Islet of Langerhans (tissue), 1 donor: ENCODE data around the gene KHDRBS1.
"Not testable (repeated sequence)": the region's sequence is repeated elsewhere in the genome, so short reads cannot be mapped to it uniquely, and the experiment has no call there.

ENCODE experiments used
- FAIRE-seq: peaks from one replicate; lab custom pipeline; 2011; peaks lifted over from hg19 to GRCh38; lab: Jason Lieb, UNC

KHDRBS1 gene

DNA sequence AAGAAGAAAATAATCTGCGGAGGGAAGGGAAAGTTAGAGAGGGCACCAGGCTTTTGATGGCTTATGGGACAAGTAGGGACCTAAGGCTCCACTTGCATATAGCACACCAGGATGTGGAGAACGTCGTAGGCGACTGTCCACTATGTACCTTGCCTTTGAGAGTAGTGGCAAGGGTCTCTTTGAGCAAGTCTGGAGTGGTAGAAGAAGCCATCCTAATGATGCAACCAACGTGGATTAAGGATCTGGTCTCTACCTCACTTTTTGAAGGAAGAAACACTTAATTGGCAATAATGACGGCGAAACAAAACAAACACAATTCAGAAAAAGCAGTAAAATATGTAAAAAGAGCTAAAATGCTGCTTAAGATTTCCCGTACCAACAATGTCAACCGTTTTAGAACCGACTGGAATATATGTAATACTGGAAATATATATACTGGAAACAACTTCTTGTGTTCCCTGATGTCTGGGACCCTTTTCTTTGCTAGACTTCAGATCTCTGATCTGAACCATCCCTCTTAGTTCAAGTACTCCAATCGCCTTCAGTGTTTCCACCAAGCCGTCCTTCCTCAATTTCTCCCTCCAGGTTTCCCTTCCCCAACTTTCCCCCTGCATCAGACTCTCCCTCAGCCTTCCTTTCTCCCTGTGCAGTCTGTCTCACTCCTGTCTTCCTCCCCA, 821 bp upstream of the KHDRBS1 start:
- FAIRE-seq: no peak

DNA sequence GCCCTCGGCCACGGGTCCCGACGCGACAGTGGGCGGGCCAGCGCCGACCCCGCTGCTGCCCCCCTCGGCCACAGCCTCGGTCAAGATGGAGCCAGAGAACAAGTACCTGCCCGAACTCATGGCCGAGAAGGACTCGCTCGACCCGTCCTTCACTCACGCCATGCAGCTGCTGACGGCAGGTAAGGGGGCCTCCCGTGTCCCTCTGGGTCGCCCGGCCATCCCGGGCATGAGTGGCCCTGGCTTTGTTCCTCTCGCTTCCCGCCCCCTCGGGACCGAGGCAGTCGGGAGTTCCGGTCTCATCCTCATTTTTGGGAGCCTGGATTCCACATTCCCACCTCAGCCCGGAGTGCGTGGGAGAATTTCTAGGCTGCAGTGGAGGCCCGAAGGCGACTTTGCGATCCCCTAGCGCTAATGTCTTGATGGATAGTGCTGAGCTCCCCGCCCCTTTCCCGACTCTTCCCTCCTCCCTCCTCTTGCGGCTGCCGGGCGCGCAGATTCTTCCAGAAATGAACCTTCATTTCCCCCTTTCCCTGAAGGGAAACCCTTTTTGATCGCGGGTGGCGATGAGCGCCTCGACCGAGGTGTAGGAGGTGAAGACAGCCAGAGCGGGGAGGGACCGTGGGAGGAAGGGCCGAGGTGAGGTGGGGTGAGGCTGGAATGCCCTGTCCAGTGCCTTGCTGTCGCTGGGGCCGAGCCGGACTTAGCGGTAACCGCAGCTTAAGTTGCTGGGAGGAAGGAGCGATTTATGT, 705 bp downstream of the KHDRBS1 start:
- no peak for FAIRE-seq

DNA sequence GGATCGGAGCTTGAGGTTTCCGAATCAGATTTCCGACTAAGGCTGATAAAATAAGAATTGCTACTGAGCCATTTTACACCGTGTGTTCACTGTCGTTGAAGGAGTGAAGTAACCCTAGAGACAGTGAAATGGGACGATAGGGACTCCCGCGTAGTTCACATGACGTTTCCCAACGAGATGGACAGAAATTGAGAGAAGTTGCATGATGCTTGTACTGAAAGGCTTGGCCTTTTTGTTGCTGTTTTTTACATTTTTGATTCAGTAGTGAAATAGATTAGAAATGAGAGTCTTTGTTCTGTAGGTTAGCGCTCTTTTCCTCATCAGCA, 1.2 kb downstream of the KHDRBS1 start:
- FAIRE-seq: no peak

GRCh38 chr1:32020339-32020738, 6.7 kb downstream of the KHDRBS1 start:
- no peak for FAIRE-seq

- FAIRE-seq: not testable (repeated sequence)
Measured at GRCh38 chr1:32021574-32022018, 7.9 kb downstream of the KHDRBS1 start.

GRCh38 chr1:32023351-32023750, 9.7 kb downstream of the KHDRBS1 start:
- FAIRE-seq: no peak

DNA sequence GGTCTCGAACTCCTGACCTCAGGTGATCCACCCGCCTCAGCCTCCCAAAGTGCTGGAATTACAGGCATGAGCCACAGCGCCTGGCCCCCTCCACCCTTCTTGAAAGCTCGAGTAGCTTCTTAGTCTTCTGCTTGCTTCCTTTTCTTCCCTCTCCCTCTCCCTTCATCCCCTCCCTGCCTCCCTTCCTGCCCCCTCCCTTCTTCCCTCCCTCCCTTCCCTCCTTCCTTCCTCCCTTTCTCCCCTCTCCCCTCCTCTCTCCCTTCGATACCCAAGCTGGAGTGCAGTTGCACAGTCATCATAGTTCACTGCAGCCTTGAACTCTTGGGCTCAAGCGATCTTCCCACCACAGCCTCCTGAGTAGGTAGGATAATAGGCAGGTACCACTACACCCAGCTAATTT, 11.8 kb downstream of the KHDRBS1 start:
- FAIRE-seq: no peak

DNA sequence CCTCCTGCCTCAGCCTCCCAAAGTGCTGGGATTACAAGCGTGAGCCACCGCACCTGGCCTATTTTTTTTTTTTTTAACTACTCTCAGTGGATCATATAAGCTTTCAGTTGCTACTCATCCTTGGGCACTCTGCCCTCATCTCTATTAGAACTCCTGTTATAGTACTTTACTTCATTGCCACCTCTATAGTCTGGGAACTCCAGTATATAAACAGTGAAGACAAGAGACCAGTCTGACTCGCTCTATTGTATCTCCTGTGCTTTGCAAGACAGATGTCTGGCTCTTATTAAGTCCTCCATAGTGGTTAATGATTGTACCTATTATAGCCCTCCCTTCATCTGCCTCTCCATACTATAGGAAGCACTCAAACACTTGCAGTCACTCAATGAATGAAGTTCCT, 15.1 kb downstream of the KHDRBS1 start:
- FAIRE-seq: no peak

DNA sequence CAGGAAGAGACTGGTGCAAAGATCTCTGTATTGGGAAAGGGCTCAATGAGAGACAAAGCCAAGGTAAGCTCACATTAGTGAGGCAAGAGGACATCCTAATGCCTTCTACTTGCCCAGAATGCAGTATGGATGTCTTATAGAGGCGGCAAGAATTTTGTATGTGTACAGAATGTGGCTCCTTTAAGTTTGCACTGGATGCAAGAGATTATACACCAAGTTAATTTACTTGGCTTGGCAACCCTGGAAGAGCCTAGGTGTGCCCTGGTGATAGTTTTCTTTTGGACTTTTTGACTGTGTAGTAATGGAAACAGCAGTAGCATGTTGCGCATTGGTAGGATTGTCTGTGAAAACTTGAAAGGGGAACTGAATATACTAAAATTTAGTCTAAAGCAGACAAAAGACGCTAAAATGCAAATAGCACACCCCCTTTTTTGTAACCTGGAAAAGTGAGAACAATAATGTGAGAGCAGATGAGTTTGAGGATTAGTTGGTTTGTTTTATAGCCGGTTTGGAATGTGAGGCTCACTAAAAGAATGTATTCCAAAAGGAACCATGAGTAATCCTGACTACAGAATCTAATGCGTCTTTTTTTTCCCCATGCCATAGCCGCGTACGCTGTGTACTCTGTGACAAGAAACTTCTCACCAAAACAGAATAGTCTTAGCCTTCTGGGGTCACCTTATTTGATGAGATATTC, 18.1 kb downstream of the KHDRBS1 start:
- FAIRE-seq: no peak

DNA sequence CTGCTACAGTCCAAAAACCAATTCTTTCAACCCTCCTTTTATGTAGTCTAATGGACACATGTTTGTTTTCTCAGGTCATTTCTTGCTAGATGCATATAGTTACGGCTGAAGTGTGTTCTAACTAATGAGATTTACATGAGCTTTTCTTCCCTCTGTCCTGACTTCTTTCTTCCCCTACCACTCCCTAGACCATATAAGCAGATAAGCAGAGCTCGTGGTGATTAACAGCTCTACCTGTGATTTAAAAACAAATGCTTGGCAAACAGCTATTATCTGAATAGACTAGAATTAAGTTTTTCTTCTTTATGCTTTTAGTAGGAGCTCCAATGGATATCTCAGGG, 18.6 kb downstream of the KHDRBS1 start:
- no peak for FAIRE-seq

DNA sequence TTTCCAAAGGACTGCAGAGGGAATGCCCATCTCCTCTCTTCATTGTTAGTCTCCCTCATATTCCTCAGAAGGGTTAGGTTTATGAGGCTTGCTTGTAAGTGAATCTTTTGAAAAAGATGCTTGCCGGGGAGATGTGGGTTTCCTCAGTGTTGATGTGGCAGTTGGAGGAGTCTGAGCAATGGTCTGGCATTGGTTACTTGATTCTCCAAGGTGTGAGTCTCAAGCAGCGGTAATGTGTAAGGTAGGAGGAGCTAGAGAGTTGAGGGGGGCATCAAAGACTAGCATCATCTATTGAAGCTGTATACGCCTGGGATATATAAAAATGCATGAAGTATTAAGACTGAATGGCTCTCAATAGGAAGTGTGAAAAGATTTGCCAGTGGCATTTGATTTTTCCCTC, 21.5 kb downstream of the KHDRBS1 start:
- FAIRE-seq: no peak

DNA sequence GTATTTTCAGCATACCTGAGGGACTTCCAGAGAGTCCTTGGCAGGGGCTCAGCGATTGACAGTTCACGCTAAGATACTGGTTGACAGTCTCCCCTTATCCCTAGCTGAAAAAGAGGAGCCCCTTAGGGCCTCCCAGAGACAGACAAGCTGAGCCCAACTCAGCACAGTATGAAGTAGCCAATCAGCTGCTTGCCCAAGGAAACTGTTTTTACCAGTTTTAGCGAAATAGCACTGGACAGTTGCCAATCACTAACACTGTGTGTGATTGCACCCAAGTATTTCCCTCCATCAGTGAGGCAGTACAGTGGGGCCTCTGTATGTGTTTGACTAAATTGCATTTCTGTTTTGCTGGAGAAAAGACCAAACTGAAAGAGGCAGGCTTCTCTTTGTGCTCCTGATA, 27.0 kb downstream of the KHDRBS1 start:
- no peak for FAIRE-seq

GRCh38 chr1:32042330-32042729, 28.7 kb downstream of the KHDRBS1 start:
- no peak for FAIRE-seq

GRCh38 chr1:32044234-32044633, 30.6 kb downstream of the KHDRBS1 start:
- FAIRE-seq: no peak

- no peak for FAIRE-seq
Measured at GRCh38 chr1:32045772-32046171, 32.1 kb downstream of the KHDRBS1 start.

DNA sequence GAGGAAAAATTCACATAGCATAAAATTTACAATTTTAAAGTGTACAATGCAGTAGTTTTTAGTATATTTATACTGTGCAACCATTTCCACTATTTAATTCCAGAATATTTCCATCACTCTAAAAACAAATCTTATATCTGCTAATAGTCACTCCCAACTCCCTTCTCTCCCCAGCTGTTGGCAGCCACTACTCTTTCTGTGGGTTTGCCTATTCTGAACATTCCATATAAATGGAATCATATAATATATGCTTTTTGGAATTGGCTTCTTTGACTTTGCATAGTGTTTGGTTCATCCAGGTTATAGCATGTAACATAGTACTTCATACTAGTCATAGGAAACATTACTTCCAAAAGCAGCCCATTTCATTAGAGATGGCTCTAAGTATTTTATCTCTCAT, 34.0 kb downstream of the KHDRBS1 start:
- FAIRE-seq: no peak

DNA sequence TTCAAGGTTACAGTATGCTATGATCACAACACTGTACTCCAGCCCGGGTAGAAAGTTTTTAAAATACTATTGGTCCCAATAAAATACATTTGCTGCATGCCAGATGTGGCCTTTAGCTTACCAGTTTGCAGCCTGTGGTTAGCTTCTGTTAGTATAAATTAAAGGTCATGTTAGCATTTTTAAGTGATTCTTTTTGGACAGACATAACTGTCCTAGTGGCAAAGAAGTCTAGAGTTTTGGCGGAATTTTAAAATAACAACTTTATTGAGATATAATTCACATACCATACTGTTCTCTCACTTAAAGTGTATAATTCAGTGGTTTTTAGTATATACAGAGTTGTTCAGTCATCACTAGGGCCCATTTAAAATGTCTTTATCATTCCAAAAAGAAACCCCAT, 34.8 kb downstream of the KHDRBS1 start:
- FAIRE-seq: no peak

DNA sequence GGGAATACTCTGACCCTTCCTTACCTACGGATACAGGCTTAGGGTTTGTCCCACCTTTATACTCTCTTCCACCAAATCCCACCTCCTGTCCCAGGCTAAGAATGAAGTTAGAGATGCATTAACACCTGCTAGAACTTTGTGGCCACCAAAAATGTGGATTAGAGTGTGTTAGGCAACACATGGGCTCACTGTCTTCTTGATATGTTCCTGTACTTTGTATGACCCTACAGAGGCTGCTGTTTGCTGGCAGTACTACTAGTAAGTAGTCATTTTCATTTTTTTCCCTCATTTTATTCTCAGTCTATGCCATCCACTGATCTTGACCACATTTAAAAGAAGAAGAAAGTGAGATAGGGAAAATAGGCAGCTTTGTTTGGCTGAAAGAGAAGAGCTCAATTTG, 38.0 kb downstream of the KHDRBS1 start:
- FAIRE-seq: no peak

DNA sequence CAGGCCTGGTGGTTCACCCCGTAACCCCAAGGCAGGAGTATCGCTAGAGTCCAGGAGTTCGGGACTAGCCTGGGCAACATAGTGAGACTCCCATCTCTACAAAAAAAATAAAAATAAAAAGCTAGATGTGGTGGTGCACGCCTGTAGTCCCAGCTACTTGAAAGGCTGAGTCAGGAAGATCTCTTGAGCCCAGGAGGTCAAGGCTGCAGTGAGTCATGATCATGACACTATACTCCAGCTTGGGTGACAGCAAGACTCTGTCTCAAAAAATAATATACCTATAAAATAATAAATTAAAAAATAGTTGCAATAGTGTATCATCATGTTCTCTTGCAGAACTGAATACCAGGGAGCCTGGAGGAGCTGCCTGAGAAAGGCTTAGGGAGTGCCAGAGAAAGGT, 39.2 kb downstream of the KHDRBS1 start:
- no peak for FAIRE-seq

DNA sequence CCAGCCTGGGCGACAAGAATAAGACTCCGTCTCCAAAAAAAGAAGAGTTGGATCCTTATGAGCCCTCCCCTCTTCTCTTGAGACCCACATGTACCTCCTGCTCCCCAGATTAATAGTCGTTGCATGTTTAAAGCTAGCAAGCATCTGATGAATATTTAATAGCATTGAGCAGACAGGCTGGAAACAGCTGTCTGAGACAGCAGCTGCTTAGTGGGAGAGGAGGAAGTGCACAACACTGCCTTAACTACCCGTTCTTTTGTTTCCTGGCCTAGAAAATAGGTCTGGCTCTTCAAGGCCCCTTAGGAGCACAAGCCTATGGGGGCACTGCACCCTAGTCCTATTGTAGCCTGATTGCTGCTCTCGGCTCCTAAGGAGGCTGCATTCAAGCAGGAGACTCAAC, 41.7 kb downstream of the KHDRBS1 start:
- no peak for FAIRE-seq

DNA sequence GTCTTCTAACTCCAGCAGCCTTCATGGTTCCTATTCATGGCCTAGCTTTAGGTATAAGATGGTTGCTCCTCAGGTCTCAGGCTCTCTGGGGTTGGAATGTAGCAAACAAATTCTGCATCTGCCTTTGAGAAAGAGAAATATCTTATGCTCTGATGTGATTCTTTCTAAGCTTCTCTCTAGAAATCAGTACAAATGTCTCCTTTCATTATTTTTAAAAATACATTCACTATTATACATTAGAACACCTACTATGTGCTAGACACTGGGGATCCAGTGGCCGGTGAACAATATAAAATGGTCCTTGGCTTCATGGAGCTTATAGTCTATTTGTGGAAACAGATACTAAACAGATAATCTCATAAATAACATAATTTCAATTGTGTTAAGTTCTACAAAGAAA, 42.9 kb downstream of the KHDRBS1 start:
- no peak for FAIRE-seq

DNA sequence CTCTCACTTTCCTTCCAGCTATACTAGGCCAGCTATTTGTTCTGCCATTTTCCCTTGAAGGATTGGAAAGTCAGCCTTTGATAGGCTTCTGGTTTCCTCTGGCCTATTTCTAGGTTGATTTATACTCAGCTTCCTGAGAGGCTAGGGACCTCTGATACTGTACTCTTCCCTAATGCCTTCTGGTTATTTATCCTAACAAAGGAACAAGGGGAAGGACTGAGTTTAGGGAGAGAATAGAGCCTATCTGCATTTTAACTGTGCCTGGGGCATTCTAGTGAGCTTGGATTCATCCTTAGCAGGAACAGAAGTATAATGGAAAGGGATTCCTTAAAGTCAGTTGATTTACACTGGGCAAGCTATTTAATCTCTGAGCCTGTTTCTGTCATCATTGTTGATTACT, 47.2 kb downstream of the KHDRBS1 start:
- no peak for FAIRE-seq

GRCh38 chr1:32062867-32063230, 49.2 kb downstream of the KHDRBS1 start:
- FAIRE-seq: no peak

- no peak for FAIRE-seq
Measured at GRCh38 chr1:32063261-32063681, 49.6 kb downstream of the KHDRBS1 start.
